ENCODE data around the gene RASGRP2.

RASGRP2 gene

GRCh38 chr11:64743591-64744543, at the start of gene RASGRP2:
Gene RASGRP2 (minus strand): TSS chr11:64744142. CDS start chr11:64742866, 1,276 bp downstream.
- ATAC-seq, result peak; percentile 52
- DNase-seq, result peak; percentile 90

- no peak for DNase-seq
- ATAC-seq, result no peak
Measured at GRCh38 chr11:64792482-64792881, 48.5 kb upstream of the RASGRP2 start.

GRCh38 chr11:64791781-64792291, 47.9 kb upstream of the RASGRP2 start:
- ATAC-seq (no peak), DNase-seq (no peak)

GRCh38 chr11:64790205-64791095, 46.5 kb upstream of the RASGRP2 start:
- DNase-seq (no peak), ATAC-seq (no peak)

GRCh38 chr11:64789331-64790204, 45.6 kb upstream of the RASGRP2 start:
- DNase-seq (no peak), ATAC-seq (no peak)

- no peak for DNase-seq
- peak; percentile 8 for ATAC-seq
Measured at GRCh38 chr11:64788321-64789215, 44.6 kb upstream of the RASGRP2 start.

- ATAC-seq (peak; percentile 55), DNase-seq (peak; percentile 70)
Measured at GRCh38 chr11:64787526-64788320, 43.8 kb upstream of the RASGRP2 start.

GRCh38 chr11:64786308-64786707, 42.4 kb upstream of the RASGRP2 start:
- no peak for DNase-seq
- no peak for ATAC-seq

GRCh38 chr11:64784813-64785581, 41.1 kb upstream of the RASGRP2 start:
- ATAC-seq, result no peak
- no peak for DNase-seq

GRCh38 chr11:64778473-64779298, 34.7 kb upstream of the RASGRP2 start, which contains the start of gene SF1:
Gene SF1 (minus strand): TSS chr11:64778542. CDS start chr11:64778392, 150 bp downstream.
- ATAC-seq, result peak; percentile 94
- DNase-seq, result peak; percentile 98

GRCh38 chr11:64778223-64778472, 34.2 kb upstream of the RASGRP2 start:
- no peak for ATAC-seq

GRCh38 chr11:64777449-64778222, 33.7 kb upstream of the RASGRP2 start:
- ATAC-seq (peak; percentile 2), DNase-seq (peak; percentile 89)

More at GRCh38 chr11:64778223-64778472, 34.2 kb upstream of the RASGRP2 start:
- no peak for DNase-seq

- DNase-seq (no peak), ATAC-seq (no peak)
Measured at GRCh38 chr11:64776875-64777274, 32.9 kb upstream of the RASGRP2 start.

- no peak for ATAC-seq
- DNase-seq, result no peak
Measured at GRCh38 chr11:64776425-64776824, 32.5 kb upstream of the RASGRP2 start.

- DNase-seq (no peak), ATAC-seq (no peak)
Measured at GRCh38 chr11:64774144-64774543, 30.2 kb upstream of the RASGRP2 start.

GRCh38 chr11:64772303-64773018, 28.5 kb upstream of the RASGRP2 start:
- DNase-seq (no peak), ATAC-seq (no peak)

- ATAC-seq, result no peak
- DNase-seq, result no peak
Measured at GRCh38 chr11:64771861-64772260, 27.9 kb upstream of the RASGRP2 start.
